ENCODE data around the gene RNF223. TPM values are rescaled to one million over a fixed set of nuclear protein-coding genes. Genes with fewer than 3 reads are reported as not detected.

The RNF223 gene
- total and polyA plus RNA-seq, 2 of the 13 experiments (the other 11 are each of a cell fraction or from before 2014, with no cell fraction given) = 0.03 TPM; not detected in 1

DNA sequence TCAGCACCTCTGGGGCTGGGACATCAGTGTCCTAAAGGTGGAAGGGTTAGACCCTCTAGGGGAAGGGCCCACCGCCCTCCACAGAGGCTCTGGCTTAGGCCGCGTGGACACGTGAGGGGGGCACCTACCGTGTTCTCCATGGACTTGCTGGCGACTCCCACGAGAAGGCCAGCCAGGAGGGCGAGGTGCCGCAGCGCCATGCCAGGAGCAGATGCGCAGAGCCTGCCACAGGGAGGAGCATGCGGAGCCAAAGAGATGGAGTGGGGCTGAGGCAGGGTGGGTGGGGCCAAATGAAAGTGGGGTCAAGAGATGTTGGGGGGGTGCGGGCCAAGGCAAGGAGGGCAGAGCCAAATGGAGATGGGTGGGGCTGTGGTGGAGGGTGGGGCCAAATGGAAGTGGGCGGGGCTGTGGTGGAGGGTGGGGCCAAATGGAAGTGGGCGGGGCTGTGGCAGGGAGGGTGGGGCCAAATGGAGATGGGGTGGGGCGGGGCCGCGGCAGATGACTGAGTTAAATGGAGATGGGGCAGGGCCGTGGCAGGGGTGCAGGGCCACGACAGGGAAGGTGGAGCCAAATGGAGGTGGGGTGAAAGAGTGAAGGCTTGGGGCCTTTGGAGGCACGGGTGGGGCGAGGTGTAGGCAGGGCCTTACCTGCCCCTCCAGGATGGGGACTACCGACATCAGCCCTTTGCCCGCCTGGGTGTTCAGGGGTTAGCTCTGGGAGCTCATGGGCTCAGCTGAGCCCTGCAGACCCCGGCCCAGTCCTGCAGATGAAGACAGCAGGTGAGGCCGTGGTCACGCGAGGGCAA is 17.4 kb upstream of the RNF223 start (continued):
- TF ChIP-seq, protein P1, sequence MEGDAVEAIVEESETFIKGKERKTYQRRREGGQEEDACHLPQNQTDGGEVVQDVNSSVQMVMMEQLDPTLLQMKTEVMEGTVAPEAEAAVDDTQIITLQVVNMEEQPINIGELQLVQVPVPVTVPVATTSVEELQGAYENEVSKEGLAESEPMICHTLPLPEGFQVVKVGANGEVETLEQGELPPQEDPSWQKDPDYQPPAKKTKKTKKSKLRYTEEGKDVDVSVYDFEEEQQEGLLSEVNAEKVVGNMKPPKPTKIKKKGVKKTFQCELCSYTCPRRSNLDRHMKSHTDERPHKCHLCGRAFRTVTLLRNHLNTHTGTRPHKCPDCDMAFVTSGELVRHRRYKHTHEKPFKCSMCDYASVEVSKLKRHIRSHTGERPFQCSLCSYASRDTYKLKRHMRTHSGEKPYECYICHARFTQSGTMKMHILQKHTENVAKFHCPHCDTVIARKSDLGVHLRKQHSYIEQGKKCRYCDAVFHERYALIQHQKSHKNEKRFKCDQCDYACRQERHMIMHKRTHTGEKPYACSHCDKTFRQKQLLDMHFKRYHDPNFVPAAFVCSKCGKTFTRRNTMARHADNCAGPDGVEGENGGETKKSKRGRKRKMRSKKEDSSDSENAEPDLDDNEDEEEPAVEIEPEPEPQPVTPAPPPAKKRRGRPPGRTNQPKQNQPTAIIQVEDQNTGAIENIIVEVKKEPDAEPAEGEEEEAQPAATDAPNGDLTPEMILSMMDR (CRISPR knock-in tag; IDR thresholded peaks at IDR 0.05) = no peak
- TF ChIP-seq ZNF670 (CRISPR knock-in tag; IDR thresholded peaks at IDR 0.05; ENCODE audit: borderline replicate concordance) (no peak), CEBPG (CRISPR knock-in tag; IDR thresholded peaks at IDR 0.05) (no peak)

DNA sequence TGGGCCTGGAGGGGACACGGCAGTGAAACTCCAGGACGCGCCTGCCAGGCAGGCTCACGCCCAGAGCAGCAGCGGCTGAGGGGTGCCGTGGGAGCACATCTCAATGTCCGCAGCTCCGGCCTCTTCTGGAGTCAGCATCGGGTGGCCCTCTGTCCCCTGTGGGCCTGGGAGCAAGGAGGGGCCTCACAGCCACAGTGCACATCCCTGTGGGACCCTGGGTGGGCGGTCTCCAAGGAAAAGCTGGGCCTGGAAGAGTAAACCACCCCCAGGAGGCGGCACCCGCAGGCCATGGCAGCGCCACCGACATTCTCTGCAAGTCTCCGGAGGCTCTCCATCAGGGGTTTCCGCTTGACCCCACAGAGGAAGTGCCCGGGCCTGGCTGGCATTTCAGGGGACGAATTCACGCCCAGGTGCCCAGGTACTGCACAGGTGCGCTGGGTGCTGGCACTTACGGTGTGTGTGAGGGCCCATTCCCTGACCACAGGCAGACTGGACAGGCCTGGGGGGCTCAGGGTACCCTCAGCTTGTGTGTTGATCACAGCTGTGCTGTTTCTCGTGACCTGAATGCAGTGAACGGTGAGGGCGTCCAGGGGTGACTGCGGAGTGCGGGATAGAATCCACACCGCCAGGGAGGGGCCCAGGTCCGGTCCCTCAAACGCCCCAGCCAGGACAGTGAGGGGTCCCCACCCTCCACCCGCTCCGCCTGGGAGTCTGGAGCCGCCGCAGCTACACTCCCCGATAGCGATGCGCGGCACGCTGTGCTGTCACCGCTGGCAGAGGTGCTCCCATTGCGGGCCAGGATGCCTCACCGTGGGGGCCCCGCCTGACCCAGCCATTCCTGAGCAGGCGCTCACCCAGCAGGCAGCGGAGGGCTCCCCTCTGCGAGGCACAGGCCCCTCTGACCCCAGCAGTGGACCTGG is 16.6 kb upstream of the RNF223 start:
- ATAC-seq (no peak), DNase-seq (ENCODE audit: low spot score) (no peak), FAIRE-seq (no peak)
- Histone ChIP-seq H3K9me3 (ENCODE audit: low read length) (no peaks in the 10 kb centered on the region), H3K4me3 (replicated peaks in 1 of 3; ENCODE audit: insufficient read depth in 1 of 3, low read depth in 2 of 3, low read length in 3 of 3) (no peak overlapping the region), H2AFZ (ENCODE audit: low read length) (no peak overlapping the region), H3K27ac (ENCODE audit: extremely low read length, insufficient read depth, low read length) (no peak overlapping the region), H3K27me3 (ENCODE audit: control insufficient read depth in 1 of 2, insufficient read depth in 2 of 2, low read length in 2 of 2) (no peaks in the 10 kb centered on the region), H3K9ac (ENCODE audit: insufficient read depth, low read depth, low read length) (no peak overlapping the region), H3K79me2 (ENCODE audit: insufficient read depth, low read length) (no peaks in the 10 kb centered on the region), H3K4me2 (ENCODE audit: low read depth, low read length) (no peak overlapping the region), H4K20me1 (ENCODE audit: insufficient read depth, low read length) (no peaks in the 10 kb centered on the region), H3K4me1 (ENCODE audit: insufficient read depth, low read length) (no peaks in the 10 kb centered on the region), H3K36me3 (replicated peaks in 1 of 2; ENCODE audit: control insufficient read depth in 1 of 2, insufficient read depth in 2 of 2, low read length in 2 of 2) (no peaks in the 10 kb centered on the region)
- ChIA-PET POLR2A (no interaction called here), CTCF (ENCODE audit: low intra/inter-chr PET ratio, low total read pairs) (no interaction called here)
- TF ChIP-seq, protein P2, sequence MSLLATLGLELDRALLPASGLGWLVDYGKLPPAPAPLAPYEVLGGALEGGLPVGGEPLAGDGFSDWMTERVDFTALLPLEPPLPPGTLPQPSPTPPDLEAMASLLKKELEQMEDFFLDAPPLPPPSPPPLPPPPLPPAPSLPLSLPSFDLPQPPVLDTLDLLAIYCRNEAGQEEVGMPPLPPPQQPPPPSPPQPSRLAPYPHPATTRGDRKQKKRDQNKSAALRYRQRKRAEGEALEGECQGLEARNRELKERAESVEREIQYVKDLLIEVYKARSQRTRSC (CRISPR knock-in tag; IDR thresholded peaks at IDR 0.05; ENCODE audit: low read depth) = no peak
- TF ChIP-seq AGO2 (optimal IDR thresholded peaks at IDR 0.05; ENCODE audit: low read depth, low read length) = peak; percentile 31
- no TSS peak for BruUV-seq (replicated peaks)
- intact Hi-C loops (cut with micrococcal nuclease; ENCODE audit: unreplicated experiment) (no loop called here), in situ Hi-C loops (cut with HindIII; ENCODE audit: extremely low pct_ligation_motif_present, low pct_unique_long_range_greater_than_20kb) (no loop called here)
- WGBS (ENCODE audit: low lambda C conversion rate) = 98% methylated on average over 16 of the region's 45 CpGs

Data from HepG2 (cell line).